ES-I3 (cell line): Measurements from ENCODE around the gene SLC35B2.
A peak's percentile ranks its signal among the peaks of the same experiment; 100 is the strongest.

Source experiments
- H3K36me3 ChIP-seq: 2 replicates; pipeline ENCODE4 v1.6.1; 2013; ENCODE audit warnings: mild to moderate bottlenecking, low read length, control low read depth, moderate library complexity; ENCODE audit not compliant: insufficient read depth
- H3K4me1 ChIP-seq: 2 replicates; pipeline ENCODE4 v1.6.1; 2013; ENCODE audit warnings: mild to moderate bottlenecking, control low read depth, low read length; ENCODE audit not compliant: insufficient read depth
- H3K9ac ChIP-seq: 2 replicates; pipeline ENCODE4 v1.6.1; 2013; ENCODE audit warnings: low read depth, mild to moderate bottlenecking, low read length, moderate library complexity
- H3K9me3 ChIP-seq: 2 replicates; pipeline ENCODE4 v1.6.1; 2013; ENCODE audit warnings: mild to moderate bottlenecking, low read length, moderate library complexity; ENCODE audit not compliant: control insufficient read depth, insufficient read depth

Gene SLC35B2

GRCh38 chr6:44267252-44267651 is 9.9 kb upstream of the SLC35B2 start:
- Histone ChIP-seq H3K36me3 (no peaks in the 10 kb centered on the region), H3K9ac (no peak overlapping the region), H3K9me3 (no peaks in the 10 kb centered on the region), H3K4me1 (peaks cover 27% of the 10 kb centered on the region; the same call in 1 of the 2 replicates)

- Histone ChIP-seq H3K4me1 (peaks cover 22% of the 10 kb centered on the region; the same call in 1 of the 2 replicates), H3K9ac (no peak overlapping the region), H3K9me3 (no peaks in the 10 kb centered on the region), H3K36me3 (no peaks in the 10 kb centered on the region)
Observed at GRCh38 chr6:44266347-44266746, 9.0 kb upstream of the SLC35B2 start.

- Histone ChIP-seq H3K4me1 (peaks cover 19% of the 10 kb centered on the region; the same call in 1 of the 2 replicates), H3K9ac (no peak overlapping the region), H3K9me3 (no peaks in the 10 kb centered on the region), H3K36me3 (no peaks in the 10 kb centered on the region)
Observed at GRCh38 chr6:44265722-44266233, 8.4 kb upstream of the SLC35B2 start.

GRCh38 chr6:44265007-44265721 is 7.8 kb upstream of the SLC35B2 start, which contains the start of gene NFKBIE:
Gene NFKBIE, minus strand, starts transcription at chr6:44265551. Its CDS starts 205 bp downstream, at chr6:44265346.
- Histone ChIP-seq H3K9me3 (no peaks in the 10 kb centered on the region), H3K4me1 (peaks cover 19% of the 10 kb centered on the region; the same call in 1 of the 2 replicates), H3K9ac (peak within 1 kb of the TSS; percentile 80), H3K36me3 (no peaks in the 10 kb centered on the region)

- no peaks in the 10 kb centered on the region for H3K36me3 ChIP-seq
- H3K4me1 ChIP-seq = peaks cover 19% of the 10 kb centered on the region; the same call in 1 of the 2 replicates
- H3K9ac ChIP-seq = peak overlapping the region; percentile 80
- H3K9me3 ChIP-seq = no peaks in the 10 kb centered on the region
Observed at GRCh38 chr6:44264154-44265006, 7.1 kb upstream of the SLC35B2 start.

- Histone ChIP-seq H3K9ac (peak overlapping the region; percentile 80; the same call in 1 of the 2 replicates), H3K36me3 (no peaks in the 10 kb centered on the region)
Observed at GRCh38 chr6:44263354-44264100, 6.2 kb upstream of the SLC35B2 start.

GRCh38 chr6:44262467-44263353 is 5.4 kb upstream of the SLC35B2 start:
- Histone ChIP-seq H3K9ac (peak overlapping the region; percentile 80; the same call in 1 of the 2 replicates), H3K9me3 (no peaks in the 10 kb centered on the region), H3K36me3 (no peaks in the 10 kb centered on the region), H3K4me1 (peaks cover 17% of the 10 kb centered on the region; the same call in 1 of the 2 replicates)

More at GRCh38 chr6:44263354-44264100, 6.2 kb upstream of the SLC35B2 start:
- H3K9me3 ChIP-seq = no peaks in the 10 kb centered on the region
- peaks cover 15% of the 10 kb centered on the region; the same call in 1 of the 2 replicates for H3K4me1 ChIP-seq

- no peak overlapping the region for H3K9ac ChIP-seq
- H3K4me1 ChIP-seq = peaks cover 17% of the 10 kb centered on the region; the same call in 1 of the 2 replicates
- no peaks in the 10 kb centered on the region for H3K9me3 ChIP-seq
- H3K36me3 ChIP-seq = no peaks in the 10 kb centered on the region
Observed at GRCh38 chr6:44261581-44261980, 4.3 kb upstream of the SLC35B2 start.

- Histone ChIP-seq H3K36me3 (no peaks in the 10 kb centered on the region), H3K4me1 (peaks cover 17% of the 10 kb centered on the region; the same call in 1 of the 2 replicates), H3K9me3 (no peaks in the 10 kb centered on the region), H3K9ac (no peak overlapping the region)
Observed at GRCh38 chr6:44260451-44261297, 3.3 kb upstream of the SLC35B2 start.

GRCh38 chr6:44260011-44260410 is 2.7 kb upstream of the SLC35B2 start:
- H3K4me1 ChIP-seq = peaks cover 17% of the 10 kb centered on the region; the same call in 1 of the 2 replicates
- H3K36me3 ChIP-seq = no peaks in the 10 kb centered on the region
- H3K9ac ChIP-seq = no peak overlapping the region
- H3K9me3 ChIP-seq = no peaks in the 10 kb centered on the region

GRCh38 chr6:44258921-44259320 is 1.6 kb upstream of the SLC35B2 start:
- no peaks in the 10 kb centered on the region for H3K9me3 ChIP-seq
- peaks cover 17% of the 10 kb centered on the region; the same call in 1 of the 2 replicates for H3K4me1 ChIP-seq
- H3K9ac ChIP-seq = no peak overlapping the region
- peaks cover under 1% of the 10 kb centered on the region; the same call in 1 of the 2 replicates for H3K36me3 ChIP-seq

GRCh38 chr6:44258325-44258863 is 1.1 kb upstream of the SLC35B2 start:
- Histone ChIP-seq H3K4me1 (peaks cover 12% of the 10 kb centered on the region; the same call in 1 of the 2 replicates), H3K9me3 (no peaks in the 10 kb centered on the region), H3K36me3 (peaks cover 5% of the 10 kb centered on the region; the same call in 1 of the 2 replicates), H3K9ac (no peak overlapping the region)
